Right ventricle myocardium superior (tissue), 1 donor: Measurements from ENCODE around the gene DDC. TPM values are rescaled to one million over a fixed set of nuclear protein-coding genes. Genes with fewer than 3 reads are reported as not detected.
"Not testable (repeated sequence)": the region's sequence is repeated elsewhere in the genome, so short reads cannot be mapped to it uniquely, and the experiment has no call there.

Experiments used
- ATAC-seq: fragments of 200-7000 bp; cut with Tn5 transposase; one replicate; pipeline ENCODE4 v1.9.1; 2020; ENCODE audit warnings: mild to moderate bottlenecking; ENCODE audit not compliant: poor library complexity
- DNase-seq: peaks from one replicate; pipeline ENCODE4 v3.0.0-alpha.2; 2020
- intact Hi-C: fragments of 100-400 bp; cut with DNase I; formaldehyde crosslinking; loops from one replicate; pipeline ENCODE4 v1.11.2; 2022
- total RNA-seq: library from RNA; stranded (reverse); fragmentation: NEBNext Ultra II Directional; extraction: Animal tissue kit (Norgen Biotek cat#: 25700); gene quantifications from one replicate; pipeline ENCODE4 v1.2.1, GENCODE V29; 2021
- donor health status: DM: no; HTN: yes; CAD: no; lungs with severe emphysema.

Gene DDC
- total RNA-seq, 1 donor from 2014 or later = not detected

DNA sequence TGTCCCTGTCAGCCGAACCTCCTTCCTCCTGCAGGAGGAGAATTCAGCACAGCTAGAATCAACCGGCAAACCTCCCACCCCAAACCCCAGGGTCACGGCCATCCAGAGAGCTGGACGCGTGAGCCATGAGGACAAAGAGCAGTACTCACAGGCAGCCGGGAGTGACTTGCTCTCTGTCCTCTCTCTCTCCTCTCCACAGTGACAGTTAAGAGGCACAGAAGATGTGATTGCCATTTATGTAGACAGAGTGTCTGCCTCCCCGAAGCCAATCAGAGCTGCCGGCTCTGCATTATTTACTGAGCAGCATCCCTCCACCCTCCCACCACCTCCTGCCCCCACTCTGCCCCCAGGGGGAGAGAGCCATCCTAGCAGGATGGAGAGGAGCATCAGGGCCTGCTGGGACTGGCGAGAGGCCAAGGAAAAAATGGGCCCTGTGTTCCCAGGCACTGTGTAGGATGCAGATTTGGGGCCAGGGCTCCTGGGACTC is 4.3 kb downstream of the DDC start:
- DNase-seq = no peak
- intact Hi-C loops = no loop called here

DNA sequence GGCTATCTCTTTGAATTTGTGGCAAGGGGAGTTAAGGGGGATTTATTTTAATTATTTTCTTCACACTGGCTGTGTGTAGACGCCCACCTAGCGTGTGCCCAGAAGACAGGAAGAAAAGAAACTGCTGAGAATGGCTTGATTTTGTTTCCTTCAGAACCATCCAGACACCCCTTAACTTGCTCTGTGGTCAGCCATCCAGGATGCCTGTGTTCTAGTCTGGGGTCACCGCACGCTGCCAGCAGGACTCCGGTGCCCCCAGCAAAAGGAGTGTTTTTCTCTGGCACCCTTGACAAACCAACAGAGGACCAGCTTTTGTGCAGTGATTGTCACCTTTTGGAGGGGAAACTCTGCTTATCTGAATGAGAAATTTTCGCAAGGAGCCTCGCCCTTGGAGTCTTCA is 5.3 kb downstream of the DDC start:
- no peak for DNase-seq
- intact Hi-C loops = no loop called here
- ATAC-seq = no peak

More for the DNA sequence above, 4.3 kb downstream of the DDC start:
- ATAC-seq = no peak

DNA sequence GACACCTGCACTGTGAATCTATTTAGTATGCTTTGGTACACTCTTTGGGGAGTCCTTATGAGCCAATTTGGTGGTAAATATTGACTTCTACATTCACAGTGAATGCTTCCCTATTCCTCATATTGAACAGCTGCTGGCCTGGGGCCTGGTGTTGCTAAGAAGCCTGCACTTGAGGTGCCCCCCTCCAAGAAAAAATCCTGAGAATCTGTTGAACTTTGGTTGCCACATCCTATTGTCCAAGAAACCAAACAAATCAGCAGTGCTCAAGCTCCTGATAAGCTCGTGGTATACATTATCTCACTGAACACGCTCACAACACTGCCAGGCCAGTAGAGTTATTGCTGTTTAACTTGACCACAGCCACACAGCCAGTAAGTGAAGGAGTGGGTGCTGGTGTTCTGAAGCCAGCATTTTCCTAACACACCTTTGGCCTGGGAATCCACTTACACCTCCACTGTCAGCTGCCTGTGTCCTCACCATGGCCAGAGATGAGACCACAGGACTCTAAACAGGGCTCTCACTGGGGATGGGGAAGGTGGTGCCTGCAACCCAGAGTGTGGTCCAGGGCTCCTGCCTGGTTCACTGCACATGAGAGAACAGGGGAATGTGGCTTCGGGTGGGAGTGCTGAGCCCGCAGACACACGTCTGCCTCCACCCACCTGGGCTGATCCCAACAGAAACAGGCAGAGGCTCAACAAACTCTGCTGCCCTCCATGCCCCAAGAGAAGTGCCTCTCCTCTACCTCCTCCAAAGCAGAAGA is 6.7 kb downstream of the DDC start:
- intact Hi-C loops = no loop called here
- ATAC-seq = no peak

DNA sequence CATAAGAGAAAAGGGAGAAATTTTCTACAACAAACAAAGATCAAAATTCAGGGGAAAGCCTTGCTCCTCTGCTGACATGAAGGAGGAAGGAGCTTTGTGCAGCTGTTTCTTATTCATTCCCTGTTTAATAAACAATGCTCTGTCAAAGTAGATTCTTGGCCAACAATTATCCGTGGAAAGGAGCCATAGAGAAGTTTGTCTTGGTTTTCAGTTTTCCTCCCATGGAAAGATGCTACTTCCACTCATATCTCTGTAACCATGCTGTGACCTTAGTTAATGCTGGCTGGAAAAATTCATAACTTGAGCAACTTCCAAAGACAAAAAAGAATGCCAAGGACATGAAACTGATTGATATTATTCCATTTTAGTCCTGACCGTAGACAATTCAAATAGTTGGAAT is 8.1 kb downstream of the DDC start:
- DNase-seq = no peak
- no peak for ATAC-seq
- intact Hi-C loops = no loop called here

More for the DNA sequence above, 6.7 kb downstream of the DDC start:
- no peak for DNase-seq

DNA sequence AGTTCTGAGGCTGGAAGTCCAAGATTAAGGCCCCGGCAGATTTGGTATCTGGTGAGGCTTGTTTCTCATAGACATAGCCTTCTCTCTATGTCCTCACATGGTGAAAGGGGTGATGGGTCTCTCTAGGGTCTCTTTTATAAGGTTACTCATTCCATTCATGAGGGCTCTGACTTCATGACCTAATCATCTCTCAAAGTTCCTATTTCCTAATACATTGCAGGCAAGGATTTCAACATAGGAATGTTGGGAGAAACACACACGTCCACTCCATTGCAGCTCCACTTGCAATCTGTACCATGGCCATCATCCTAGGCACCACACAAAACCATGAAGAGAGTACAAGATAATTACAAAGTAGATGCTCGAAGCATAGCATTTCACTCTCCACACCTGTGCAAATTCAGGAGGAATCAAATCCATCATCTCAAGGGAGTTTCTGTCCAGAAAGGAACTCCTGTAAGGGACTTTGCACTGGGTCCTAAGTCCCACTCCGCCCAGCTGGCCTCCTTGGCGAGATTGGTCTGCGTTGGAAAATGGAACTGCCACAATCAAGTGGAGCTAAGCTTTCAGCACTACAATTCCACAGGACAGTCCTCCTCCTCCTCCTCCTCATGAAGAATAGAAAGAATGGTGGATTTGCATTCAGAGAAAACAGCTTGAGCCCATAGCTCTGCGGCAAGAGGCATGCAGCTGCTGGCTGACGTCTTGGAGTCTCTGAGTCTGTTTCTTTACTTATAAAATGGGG is 8.8 kb downstream of the DDC start:
- ATAC-seq = peak; percentile 62

DNA sequence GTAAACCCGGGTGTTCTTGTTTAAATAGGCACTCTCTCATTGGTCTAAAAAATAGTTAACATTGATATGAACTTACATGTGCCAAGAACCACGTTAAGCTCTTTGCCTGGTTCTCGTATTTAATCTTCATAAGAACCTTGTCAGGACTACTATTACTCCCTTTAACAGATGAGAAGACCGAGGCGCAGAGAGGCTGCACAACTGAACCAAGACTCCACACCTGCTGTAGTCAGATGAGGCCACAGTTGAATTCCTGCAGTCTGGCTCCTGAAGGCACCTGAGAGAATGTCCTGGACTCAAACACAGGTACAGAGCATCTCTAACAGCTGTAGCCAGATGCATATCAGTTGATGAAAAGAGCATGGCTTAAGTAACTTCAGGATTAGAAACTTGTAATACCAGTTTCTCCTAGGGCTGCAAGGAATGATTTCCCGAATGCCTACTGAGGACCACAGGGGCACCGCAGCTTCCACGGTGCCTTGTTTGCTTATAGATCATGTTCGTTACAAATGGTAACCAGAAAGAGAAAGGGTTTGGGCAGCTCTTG is 9.5 kb downstream of the DDC start:
- intact Hi-C loops = no loop called here

More for the DNA sequence above, 8.8 kb downstream of the DDC start:
- no peak for DNase-seq
- intact Hi-C loops = no loop called here

DNA sequence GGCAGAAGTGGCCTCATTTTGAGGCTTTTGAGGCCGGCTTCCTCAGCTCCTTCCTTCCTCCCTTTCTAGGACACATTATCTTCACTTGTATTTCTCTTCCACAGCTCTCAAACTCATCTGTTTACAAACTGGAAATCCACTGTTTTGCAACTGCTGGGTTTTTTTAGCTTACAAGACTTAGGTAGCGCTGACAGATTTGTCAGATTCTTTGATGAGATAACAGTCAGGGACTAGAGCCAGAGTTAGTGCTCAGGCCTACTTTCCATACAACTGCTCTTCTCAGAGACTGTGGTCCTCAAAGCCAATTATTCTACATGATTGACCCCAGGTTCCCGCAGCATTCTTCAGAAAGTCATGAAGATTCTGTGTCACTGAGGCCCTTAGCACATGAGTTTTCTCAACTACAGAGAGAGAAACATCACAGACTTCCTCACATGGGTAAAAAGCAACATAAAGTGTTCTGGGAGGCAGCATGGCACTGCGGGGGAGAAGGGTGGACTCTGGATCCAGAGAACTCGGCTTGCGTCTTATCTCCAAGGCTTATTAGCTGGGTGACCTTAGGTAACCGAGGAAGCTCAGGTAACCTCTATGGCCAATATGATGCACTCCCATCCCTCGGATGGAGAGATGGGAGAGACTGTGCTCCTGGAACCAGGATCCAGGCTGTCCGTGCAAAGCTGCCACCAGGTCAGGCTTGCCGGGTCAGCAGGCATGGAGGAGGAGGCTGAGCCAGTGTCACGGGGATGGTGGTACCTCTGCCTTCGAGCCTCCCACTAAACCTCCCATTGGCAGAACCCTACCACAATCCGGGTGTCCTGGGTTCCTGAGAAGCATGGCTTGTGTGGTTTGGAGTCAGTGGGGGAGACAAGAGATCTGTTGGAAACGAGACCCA is 10.5 kb downstream of the DDC start:
- intact Hi-C loops = no loop called here
- DNase-seq (no peak), ATAC-seq (no peak)

More for the DNA sequence above, 9.5 kb downstream of the DDC start:
- ATAC-seq = no peak
- DNase-seq = no peak

DNA sequence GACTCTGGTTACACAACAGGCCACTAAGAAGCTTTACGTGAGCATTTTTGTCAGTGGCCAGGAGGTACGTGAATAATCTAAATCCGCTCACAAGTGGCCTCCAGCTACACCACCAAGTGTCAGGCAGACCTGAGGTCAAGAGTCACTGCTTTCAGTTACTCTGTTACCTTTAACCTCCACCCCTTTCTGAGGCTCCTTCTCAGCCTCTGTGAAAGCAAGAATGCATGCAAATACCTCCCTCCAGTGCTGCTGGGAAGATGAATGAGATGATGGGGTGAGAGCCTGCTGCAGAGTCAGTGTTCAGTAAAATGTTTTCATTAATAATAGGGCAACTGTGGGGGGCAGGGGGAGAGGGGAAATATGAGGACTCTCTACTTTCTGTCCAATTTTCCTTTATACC is 11.2 kb downstream of the DDC start:
- DNase-seq = no peak
- no peak for ATAC-seq
- intact Hi-C loops = no loop called here

DNA sequence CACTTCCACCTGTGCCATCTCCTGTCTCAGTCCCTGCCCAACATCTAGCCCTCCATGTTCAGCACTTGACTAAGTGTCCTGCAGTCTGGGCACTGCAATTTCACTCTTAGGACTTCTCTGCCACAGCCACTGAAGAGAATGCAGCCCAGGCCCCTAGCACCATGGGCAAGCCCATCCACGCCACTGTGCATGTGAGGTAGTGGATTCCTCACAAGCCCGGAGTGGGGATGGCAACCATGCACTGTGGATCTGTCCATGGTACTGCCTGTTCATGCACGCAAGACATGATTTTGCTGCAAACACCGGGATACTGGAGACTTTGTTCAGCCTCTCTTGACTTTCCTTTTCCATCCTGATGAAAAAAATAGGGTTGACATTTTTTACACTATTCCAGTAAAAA is 12.3 kb downstream of the DDC start:
- DNase-seq = no peak
- ATAC-seq = peak; percentile 48
- intact Hi-C loops = no loop called here

DNA sequence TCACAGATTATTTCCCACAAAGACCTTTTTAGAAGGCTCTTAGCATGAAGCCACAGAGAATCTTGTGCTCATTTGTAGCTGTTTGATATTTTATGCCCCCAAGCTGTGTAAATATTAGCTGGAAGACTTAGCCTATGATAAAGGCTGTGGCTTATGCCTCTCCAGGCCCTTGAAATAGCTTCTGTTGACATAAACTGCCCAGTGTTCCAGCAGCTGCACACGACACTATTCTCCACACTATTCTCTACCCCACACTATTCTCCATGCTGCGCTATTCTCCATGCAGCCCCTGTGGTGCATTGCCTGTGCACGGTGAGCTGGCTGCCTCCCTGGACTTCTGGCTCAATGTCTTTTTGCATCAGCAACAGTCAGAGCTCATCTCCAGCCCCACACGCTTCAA is 13.1 kb downstream of the DDC start:
- ATAC-seq (no peak), DNase-seq (no peak)
- intact Hi-C loops = no loop called here

DNA sequence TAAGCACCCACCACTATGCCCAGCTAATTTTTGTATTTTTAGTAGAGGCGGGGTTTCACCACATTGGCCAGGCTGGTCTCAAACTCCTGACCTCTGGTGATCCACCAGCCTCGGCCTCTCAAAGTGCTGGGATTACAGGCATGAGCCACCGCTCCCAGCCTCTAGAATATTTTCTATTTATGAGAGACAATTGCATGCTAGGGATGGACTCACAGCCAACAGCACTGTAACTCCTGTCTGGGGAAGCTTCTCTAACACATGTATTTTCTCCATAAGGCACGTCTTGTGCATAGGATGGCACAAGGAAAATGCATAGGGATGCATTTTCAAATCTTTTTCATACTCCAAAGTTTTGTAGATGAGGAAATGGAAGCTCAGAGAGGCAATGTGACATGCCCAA is 19.6 kb downstream of the DDC start:
- ATAC-seq, intact Hi-C loops, DNase-seq: not testable (repeated sequence)

DNA sequence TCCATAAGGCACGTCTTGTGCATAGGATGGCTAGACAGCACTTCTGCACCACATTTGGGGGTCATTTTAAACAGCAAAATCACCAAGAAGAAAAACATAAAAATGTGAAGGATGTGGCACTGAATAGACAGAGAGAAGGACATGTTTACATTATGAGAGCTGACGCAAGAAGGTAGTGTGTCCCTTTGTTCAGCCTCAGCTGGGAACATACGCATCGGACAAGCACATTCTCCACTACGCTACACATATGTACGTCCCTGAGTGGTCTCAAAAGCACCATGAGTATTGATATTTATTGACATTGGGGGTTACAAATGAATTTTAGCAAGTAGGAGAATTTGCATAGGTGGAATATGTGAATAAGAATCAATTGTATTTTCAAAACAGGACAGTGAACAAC is 20.2 kb downstream of the DDC start:
- no peak for ATAC-seq
- intact Hi-C loops = no loop called here
- no peak for DNase-seq

DNA sequence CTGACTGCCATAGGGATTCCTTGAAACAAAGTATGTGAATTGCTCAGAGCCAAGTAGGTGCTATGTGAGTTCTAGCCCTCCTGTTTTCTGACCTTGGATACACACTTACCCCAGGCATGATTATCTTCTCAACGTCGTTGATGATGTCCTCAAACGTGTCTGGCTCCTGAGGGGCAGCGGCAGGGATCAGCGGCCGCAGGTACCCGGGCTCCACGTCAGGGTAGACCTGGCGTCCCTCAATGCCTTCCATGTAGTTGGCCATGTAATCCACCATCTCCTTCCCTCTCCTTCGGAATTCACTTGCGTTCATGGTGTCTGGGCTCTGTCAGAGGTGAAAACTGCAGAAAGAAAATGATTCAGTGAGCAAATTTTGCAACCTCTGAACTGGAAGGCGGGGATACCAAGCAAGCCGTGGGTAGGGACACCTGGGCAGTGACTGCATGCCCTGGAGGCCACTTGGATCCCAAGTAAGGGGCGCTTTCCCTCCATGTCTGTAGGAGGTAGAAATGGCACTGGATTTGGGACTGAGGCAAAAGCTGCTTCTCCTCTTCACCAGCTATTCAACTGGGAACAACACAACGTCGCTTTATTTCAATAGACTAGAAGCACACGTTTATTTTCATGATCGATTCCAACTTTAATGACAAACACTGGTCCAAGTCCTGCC is 21.3 kb downstream of the DDC start:
- intact Hi-C loops = no loop called here
- no peak for DNase-seq
- no peak for ATAC-seq

DNA sequence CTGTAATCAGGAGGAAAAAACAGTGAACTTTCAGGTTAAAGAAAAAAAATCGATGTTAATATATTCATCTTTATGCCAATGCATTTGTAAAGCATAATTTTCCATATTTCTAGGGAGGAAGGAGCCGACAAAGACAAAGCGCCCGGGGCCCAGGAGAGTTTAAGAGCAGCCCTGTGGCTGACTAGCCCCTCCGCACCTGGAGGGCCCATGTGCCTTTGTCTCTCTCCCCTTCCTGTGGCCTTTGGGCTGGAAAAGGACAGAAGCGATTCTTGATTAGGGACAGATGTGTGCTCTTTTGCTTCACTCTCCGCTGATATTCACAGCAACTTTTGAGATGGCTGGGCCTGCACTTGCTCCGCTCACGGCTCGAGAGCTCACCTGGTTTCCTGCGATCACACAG is 23.1 kb downstream of the DDC start:
- ATAC-seq = no peak
- no peak for DNase-seq
- intact Hi-C loops = no loop called here

DNA sequence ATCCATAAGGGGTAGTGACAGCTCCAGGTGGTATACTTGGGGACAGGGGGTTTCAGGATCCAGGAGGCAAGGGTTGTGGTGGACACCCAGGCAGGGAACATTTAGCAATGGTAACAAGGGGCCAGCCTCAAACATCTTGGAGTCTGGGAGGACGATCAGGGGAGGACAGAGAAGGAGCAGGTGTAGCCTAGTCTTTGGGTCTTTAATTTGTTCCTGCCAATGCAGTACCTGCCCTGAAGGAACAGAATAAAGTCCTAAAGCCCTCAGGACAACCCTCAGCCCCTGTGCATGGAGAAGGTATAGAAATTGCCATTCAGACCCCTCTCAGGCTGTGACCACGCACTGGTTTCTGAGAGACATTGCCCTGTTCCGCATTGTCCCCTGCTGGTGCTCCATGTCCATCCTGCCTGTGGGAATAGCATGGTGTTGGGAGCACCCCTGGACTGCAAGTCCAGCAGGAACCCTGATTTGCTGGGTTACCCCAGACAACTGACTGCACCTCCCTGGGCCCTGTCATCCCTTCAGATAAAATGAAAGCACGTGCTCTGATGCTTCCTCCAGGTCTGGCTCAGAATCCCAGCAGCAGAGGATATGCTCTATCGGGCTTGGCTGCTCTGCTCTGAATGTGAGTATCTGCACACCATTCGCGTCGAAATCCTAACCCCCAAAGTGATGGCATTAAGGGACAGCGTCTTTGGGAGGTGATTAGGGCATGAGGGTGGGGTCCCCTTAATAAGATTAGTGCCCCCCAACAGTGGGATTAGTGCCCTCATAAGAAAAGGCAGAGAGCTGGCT is 24.2 kb downstream of the DDC start:
- intact Hi-C loops = no loop called here
- no peak for DNase-seq

DNA sequence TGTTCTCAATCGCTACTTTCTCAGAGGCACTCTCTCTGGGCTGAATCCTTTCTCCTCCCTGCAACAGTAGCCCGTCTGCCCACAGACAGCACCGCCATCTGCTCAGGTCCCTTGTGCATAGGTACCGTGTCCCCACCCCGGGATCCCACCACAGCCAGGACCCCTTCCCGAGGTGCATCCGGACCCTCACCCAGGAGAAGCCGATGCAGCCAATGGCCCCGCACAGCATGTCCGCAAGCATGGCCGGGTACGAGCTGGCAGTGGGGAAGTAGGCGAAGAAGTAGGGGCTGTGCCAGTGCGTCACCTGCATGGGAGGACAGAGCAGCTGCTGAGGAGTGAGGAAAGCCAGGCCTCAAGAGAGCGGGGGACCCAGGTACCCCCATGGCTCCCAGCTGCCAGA is 25.5 kb downstream of the DDC start:
- intact Hi-C loops = no loop called here
- ATAC-seq = no peak
- DNase-seq = no peak

More for the DNA sequence above, 24.2 kb downstream of the DDC start:
- no peak for ATAC-seq

DNA sequence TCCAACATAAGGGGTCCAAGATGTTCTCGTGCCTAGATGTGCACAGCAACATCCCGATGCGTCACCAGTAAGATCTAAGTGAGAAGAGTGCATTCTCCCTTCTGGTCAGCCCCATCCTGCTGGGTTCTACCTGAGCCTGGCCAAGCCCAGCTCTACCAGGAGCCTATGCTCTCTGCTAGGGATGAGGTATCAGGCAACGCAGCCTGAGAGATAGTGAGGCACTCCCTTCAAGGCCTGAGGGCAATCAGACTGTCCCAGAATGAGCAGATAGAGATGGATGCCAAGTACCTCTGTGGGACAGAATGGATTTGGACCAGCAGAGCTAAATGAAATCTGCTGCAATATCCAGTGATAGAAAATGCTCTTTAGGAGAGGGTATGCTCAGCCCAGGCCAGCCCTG is 26.7 kb downstream of the DDC start:
- DNase-seq (no peak), ATAC-seq (no peak)
- intact Hi-C loops = no loop called here

DNA sequence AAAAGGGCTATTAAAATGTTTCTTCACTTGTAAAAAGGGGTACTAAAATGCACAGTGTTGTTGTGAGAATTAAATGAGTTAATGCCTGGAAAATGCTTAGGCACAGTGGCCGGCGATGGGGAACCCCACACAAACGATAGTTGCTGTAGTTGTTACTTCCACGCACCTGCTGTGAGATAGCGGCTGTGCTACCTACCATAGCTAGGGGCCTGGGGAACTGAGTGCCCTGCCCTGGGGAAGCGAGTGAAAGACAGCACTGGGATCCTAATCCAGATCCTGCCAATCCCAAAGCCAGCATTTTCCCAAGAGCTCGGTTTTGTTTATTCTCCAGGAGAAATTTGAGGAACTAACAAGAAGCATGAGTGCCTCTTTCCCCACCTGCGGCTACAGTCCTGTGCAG is 27.8 kb downstream of the DDC start:
- no peak for DNase-seq
- intact Hi-C loops = no loop called here
- no peak for ATAC-seq
